GM18858 (cell line): ENCODE results near the gene NBPF11.
A peak's percentile ranks its signal among the peaks of the same experiment; 100 is the strongest.
"Not testable (repeated sequence)": the region's sequence is repeated elsewhere in the genome, so short reads cannot be mapped to it uniquely, and the experiment has no call there.

Experiments
- ATAC-seq: cut with Tn5 transposase; IDR thresholded peaks from one replicate; pipeline ENCODE4 v1.9.1; 2021; ENCODE audit not compliant: unreplicated experiment

Gene NBPF11, protein sequence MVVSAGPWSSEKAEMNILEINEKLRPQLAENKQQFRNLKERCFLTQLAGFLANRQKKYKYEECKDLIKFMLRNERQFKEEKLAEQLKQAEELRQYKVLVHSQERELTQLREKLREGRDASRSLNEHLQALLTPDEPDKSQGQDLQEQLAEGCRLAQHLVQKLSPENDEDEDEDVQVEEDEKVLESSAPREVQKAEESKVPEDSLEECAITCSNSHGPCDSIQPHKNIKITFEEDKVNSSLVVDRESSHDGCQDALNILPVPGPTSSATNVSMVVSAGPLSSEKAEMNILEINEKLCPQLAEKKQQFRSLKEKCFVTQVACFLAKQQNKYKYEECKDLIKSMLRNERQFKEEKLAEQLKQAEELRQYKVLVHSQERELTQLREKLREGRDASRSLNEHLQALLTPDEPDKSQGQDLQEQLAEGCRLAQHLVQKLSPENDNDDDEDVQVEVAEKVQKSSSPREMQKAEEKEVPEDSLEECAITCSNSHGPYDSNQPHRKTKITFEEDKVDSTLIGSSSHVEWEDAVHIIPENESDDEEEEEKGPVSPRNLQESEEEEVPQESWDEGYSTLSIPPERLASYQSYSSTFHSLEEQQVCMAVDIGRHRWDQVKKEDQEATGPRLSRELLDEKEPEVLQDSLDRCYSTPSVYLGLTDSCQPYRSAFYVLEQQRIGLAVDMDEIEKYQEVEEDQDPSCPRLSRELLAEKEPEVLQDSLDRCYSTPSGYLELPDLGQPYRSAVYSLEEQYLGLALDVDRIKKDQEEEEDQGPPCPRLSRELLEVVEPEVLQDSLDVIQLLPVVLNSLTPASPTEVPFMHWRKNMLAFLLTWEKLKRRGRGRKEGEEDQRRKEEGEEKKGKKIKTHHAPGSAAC

DNA sequence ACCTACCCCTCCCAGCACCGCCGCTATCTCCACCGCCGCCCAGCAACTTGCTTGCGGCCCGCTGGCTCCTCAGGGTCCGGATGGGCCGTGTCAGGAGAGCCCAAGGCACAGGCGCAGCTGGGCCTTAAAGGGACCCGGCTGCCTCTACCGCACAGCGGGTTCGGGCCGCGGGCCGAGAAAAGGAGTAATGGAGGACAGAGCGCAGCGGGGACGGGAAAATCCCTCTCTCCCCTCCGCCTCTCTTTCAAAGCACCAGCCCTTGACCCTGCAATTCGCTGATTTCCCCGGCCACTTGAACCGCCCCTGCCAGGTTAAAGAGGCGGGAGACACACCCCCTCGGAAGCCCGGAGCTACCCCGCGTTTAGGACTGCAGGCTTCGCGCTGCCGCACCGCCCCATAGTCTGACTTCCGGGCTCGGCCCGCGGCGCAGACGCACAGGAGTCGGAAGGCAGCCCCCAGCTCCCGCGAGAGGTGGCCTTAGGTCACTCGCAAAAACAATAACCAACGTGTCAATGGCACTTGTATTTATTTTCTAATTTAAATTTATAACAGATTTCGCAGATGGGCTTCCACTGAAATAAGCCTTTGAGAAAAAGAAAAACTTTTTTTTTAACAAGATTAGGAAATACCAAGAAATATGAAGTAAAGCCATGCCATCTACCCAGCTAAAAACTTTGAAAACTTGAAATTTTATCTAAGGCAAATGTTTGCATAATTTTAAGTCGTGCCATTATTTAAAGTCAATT, at the start of gene NBPF11:
Gene NBPF11, minus strand, starts transcription at position 371 of the 746 bp plus-strand sequence. CDS start 25,278 bp downstream, outside the sequence.
- peak; percentile 70 for ATAC-seq

DNA sequence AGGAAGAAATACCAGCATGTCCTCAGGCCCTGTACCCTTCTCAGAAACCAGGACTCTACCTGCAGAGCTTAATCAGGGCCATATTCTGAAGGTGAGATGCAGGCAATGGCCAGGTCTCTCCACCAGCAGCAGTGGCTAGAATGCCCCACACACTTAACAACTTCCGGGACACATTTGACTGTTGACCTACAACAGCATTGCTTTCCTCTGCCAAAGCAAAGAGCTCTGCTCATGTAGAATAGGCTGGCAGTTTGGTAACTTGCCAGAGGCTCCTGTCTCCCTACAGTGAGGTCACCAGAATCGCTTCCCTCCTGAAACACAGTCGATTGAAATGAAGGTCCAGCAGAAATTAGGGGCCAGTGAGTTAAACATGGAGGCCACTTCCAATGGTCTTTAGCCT, 45.3 kb upstream of the NBPF11 start:
- ATAC-seq = not testable (repeated sequence)

DNA sequence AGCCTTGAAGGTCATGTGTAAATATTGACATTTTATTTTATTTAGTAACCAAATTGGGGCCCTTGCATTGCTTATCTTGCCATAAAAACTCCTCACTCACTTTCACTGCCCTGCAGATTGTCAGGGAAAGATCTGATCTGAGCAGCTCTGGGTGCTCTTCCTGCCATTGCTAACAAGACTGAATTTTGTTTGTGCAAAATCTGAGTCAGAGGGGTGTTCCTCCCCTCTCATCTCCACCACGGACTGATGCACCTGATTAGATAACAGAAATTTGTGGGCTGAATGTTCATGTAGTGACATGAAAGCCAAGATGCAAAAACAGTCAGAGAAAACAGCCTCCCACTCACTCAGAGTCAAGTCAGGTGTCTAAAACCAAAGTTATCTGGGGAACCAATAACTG, 44.9 kb upstream of the NBPF11 start:
- ATAC-seq = not testable (repeated sequence)

DNA sequence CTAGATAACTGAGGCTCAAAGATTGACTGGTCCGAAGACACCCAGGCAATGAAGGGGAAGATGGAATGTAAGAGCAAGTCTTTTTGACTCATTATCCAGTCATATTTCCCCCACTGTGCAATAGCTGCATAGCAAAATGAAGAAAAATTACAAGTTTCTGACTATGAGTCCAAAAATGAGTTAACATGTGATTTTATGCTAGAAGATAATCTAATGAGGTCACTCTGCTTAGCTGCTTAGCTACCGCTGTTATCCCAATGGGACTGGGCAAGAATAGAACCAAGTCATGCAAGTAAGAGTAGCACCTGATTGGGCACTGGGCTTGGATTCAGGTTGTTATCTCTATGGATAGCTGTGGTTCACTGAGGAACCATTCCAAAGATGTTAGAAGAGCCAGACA, 43.0 kb upstream of the NBPF11 start:
- ATAC-seq = not testable (repeated sequence)

DNA sequence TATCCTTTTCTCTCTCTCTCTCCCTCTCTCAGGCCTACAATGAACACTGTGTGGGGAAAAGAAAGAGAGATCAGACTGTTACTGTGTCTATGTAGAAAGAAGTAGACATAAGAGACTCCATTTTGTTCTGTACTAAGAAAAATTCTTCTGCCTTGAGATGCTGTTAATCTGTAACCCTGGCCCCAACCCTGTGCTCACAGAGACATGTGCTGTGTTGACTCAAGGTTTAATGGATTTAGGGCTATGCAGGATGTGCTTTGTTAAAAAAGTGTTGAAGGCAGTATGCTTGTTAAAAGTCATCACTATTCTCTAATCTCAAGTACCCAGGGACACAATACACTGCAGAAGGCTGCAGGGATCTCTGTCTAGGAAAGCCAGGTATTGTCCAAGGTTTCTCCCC, 36.7 kb upstream of the NBPF11 start:
- not testable (repeated sequence) for ATAC-seq

DNA sequence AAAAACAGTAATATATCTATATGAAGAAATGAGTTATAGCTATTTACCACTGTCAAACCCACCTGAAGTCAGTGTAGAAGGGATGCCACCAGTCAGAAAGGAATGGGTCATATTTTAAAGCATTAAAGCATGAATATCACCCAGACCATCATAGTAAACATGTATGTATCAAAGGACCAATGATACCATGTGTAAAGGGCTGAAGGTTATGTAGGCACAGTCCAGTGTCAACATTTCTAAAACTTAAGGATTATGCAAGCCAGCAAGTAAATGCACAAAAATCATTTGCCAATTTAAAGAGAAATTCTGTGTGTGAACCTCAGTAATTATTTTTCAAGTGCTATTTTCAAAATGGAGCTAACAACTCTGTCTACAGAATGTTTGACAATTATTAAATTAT, 26.6 kb upstream of the NBPF11 start:
- not testable (repeated sequence) for ATAC-seq

DNA sequence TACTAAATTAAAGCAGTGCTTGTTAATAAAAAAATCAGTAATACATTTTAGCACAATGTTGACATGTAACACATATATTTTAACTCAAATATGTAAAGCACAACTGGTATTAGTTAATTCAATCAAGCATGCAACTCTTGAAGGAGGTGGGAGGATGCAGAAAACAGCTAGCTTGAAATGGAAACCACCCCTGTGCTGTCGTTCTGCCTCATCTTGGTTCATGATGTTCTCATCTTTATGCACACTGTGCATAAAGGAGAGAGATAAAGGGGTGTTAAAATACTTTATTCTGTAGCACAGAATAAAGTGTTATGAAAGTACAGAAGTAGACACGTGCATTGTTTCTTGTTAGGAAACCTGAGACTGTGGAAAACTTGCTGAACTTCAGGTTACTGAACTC, 23.3 kb upstream of the NBPF11 start:
- not testable (repeated sequence) for ATAC-seq

DNA sequence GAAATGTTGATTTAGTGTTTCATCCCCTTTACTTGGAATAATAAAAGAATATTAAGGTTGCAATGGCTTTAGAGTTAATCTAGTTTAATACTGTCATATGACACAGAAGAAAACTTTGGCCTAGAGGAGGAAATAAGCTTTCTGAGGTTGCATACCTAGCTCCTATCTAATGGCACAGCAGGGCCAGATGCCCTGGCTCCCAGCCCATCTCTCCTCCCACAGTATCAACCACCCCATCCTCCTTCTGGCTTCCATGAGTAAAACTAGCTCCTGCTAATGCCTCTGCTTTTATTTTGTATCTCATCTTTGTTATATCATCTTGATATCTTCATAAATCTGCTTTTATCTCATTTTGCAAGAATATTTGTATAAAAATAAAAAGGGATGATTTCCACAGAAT, 19.9 kb upstream of the NBPF11 start:
- not testable (repeated sequence) for ATAC-seq

DNA sequence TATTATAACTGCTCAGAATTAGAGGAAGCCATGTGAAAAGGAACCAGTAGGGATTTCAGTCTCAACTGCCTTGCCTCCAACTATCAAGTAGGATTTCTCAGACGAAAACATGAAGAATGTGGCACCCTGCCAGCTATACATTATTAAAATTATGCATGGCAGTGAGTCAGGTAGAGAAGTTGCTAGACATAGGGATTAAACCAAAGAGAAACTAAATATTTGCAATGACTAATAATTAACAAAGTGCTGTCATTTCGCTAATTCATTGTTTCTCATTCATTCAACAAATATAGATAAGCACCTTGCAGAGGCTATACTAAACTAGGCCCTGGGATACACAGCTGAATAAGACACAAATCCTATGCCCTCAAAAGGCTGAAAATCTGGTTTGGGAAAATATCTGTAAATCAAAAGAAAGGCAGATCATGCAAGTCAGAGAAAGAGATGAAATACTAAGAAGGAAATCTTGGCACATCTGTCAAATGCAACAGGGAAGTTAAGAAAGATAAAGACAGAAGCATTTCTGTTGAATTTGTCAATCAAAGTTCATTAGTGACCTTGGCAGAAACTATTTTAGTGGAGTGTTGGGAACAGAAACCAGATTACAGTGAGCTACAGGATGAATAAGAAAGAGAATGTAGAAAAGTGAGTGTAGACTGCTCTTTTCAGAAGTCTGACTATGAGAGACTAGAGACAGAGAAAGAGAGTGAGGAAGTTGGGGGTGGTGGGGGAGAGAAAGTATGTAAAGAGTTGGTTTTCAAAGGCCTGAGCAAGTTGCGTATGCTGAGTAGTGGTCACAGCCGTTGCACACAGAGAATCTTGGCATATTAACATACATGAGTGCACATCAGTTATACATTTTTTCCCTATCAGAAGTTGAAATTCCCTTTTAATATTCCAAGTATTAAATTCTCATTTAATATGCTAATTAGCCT, 14.7 kb upstream of the NBPF11 start:
- ATAC-seq = no peak

DNA sequence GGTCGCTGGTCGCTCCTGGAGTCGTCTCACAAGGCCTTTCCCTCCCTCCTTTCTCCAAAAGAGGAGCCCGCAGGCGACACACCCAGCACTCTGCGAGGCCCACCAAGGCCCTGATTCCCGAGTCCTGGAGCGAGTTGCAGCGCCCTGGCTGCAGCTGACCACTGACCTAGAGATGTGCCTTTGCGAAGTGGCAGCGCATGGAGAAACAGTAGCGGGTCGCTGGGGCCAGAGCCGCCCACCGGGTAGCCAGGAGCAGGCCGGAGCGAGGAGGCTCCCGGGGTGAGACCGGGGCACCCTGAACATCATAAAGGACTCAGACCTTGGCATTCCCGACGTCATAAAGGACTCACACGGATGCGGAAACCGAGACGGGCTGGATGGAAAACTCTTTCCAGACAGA, 10.3 kb upstream of the NBPF11 start:
- no peak for ATAC-seq

DNA sequence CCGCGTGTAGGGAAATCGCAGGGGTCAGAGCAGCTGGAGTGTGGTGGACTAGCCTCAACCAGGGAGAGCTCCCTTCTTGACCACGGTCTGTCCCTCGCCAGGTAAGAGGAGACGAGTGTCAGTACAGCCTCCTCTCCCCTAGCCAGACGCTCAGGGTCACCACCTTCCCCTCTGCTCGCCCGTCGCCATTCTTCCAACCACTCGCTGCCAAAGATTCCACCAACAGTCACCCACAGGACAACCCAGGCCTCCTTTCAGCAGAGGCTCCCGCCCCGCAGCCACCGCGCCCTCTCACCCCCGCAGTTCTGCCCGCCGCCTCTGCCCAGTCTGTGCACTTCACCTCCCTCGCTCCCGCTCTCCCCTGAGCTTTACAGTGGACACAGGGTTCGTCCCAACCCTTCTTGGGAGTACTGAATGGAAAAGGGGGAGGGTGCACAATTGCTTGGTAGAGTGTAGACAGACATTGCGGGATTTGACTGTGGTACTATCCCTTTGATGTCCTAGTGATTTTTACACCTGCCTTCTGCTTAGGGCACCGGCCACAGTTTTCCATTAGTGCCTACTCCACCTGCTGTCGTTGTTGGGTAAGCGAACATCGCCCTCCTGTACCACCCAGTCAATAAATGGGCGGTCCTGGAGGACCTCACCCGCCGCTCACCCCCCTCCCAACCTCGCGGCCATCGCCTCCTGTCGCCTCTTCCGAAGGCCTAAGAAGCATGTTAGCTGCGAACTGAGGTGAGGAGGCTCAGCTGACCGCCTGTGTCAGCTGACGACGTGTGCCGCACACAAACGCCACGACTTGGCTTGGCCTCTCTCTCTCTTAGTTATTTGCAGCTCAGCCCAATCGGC, 9.2 kb upstream of the NBPF11 start:
- ATAC-seq = no peak

DNA sequence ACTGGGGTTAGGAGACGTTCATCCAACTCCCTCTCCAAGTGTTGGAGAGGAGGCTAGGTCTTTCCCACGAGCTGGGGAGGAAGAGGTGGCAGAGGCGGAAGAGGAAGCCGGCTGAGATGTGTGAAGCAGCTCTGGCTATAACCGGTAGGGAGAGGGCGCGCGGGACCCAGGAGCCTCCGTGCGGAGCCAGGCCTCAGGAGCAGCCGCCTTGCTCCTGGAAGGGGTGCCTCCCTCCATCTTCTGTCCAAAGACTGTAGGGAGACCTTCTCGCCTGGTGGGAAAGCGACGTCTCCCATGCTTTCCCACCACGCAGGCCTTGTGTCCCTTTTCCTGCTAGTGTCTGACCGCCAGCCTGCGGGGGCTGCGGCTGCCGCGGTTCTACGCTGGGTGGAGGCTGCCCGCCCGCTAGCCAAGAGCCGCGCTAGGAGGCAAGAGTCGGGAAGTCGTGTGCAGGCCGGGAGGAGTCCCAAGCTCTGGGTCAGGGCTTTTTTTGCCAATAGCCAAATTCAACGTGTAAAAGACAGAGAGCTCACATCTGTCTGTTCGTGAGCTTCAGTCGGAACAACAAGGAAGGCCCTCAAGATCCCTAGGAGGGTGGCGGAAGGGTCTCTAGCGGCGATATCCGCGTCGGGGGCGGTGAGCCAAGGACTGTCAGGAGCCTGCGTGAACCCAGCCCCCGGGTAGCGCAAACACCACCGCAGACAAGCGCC, 8.4 kb upstream of the NBPF11 start:
- no peak for ATAC-seq

DNA sequence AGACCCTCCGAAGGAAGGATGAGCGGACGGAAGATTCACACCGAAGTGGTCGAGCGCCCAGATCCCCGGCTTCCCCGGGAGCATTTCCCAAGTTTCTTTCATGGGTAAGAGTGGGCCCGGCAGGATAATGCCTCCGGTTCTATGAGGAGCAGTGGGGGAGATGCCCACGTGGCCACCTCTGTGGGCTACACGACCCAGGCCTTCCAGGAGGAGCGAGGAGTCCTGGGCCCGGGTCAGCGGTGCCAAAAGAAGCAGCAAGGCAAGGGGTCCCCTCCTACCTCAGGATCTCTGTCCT, 7.9 kb upstream of the NBPF11 start:
- no peak for ATAC-seq

DNA sequence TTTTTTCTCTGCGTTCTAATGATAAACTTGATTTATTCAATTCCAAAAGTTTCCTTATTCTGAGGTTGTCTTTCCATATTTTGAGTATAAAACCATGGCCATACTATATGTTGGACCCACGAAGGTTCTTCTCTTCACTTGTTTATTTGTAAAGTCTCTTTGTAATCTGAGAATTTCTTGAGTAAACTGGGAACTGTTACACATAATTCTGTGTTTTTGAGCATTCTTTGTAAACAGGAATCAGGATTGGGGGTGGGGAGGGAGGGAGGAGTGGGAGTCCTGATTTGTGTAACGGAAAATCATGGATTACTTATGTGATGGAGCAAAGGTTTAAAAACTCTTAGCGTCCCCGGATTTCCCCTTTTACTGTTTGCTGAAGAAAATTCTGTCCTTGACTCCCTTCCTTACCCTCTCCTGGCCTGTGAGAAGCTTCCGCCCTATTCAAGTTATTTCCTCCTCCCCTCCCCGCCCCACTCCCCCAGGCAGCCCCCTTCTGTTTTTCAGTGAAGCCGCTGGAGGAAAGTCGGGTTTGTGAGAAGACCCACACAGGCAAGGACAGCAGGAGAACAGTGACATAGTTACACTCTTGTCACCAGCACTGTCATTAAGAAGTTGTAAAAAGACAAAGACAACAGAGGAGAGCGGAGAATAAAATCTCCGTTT, 6.4 kb upstream of the NBPF11 start:
- no peak for ATAC-seq

DNA sequence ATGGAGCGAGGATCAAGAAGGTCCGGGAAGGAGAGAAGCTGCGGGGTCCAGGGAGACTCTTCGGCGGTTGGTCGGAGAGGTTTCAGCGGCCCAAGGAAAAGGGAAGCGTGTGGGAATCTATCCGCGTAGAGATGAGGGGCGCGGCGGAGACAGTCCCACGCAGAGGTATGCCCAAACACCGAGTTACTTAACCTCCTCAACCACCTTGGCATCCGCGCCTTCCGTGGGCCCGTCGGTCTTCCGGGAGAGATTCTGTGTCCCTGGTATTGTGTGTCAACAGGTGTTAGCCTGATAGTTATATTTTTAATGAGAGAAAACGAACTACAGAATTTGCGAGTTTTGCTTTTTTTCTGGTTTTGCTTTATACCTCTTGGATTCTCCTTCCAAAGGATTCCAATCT, 5.7 kb upstream of the NBPF11 start:
- ATAC-seq = not testable (repeated sequence)

DNA sequence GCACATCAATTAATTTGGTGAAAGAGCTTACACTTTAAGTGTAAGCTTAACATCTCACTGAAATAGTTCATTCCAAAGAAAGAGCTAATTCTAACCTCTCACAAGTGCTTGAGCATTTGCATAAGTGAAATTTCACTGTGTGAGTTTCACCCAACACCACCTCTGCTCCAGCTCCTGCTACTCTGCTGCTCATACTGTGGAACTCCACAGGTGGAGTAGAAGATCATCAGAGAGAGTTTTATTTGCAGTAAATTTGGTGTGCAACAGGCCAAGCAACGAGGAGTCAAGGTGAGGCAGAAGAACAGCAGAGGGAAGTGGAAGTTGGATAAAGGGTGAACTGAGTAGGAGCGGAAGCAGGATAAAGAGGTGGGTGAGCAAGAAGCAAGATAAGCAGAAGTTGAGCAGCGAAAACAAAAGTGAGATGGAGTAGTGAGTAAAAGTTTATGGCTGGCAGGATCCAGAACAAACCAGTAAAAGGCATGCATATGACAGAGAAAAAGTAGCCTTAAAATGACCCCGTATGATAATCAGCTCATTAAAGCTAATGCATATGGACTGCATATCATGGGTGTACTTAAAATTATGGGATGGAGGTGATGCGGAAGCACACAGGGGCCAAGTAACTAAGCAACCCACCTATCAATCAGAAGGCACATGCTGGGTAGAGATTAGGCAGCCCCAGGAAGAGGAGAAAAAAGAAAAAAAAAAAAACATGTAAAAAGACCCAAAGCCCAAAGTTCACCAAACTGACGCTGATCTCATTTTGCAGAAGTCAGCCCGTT, 3.6 kb upstream of the NBPF11 start:
- ATAC-seq = not testable (repeated sequence)

DNA sequence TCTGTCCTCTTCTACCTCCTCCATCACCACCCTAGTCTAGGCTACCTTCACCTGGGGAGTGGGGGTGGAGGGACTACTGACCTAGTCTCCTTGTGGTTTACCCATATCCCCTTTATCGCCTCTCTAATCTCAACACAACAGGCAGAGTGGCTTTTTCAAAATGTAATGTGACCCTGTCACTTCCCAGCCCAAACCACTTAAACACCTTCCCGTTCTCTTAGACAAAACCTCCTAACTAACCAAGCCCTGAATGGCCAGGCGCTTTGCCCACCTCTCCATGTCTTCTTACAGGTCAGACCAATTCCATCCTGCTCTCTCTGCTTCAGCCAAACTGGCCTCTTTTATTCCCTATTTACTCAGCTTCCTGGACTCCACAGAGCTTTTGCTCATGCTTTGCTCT, 714 bp upstream of the NBPF11 start:
- not testable (repeated sequence) for ATAC-seq
